Stomach (tissue), 9 donors: ENCODE measurements around the gene FAU. TPM values are rescaled to one million over a fixed set of nuclear protein-coding genes. Genes with fewer than 3 reads are reported as not detected.
"Not testable (repeated sequence)": the region's sequence is repeated elsewhere in the genome, so short reads cannot be mapped to it uniquely, and the experiment has no call there.

Experiments
- DNase-seq, 2 donors: peaks; one replicate each; pipeline versions ENCODE4 v3.0.0 to v3.0.0-alpha.2; 2013 to 2019
- H3K27ac ChIP-seq, 5 donors: fragments of 200-600 bp in 4 of 5; sonication (generic) in 4 of 5; one replicate each; pipeline ENCODE4 v1.5.1; 2013 to 2019; ENCODE audit warnings: mild to moderate bottlenecking in 1 of 5, moderate library complexity in 1 of 5
- H3K27me3 ChIP-seq, 3 donors: fragments of 200-600 bp; sonication (generic); one replicate each; pipeline ENCODE4 v1.5.1; 2017 to 2019; ENCODE audit warnings: mixed run types in 1 of 3
- H3K36me3 ChIP-seq, 4 donors: fragments of 200-600 bp; sonication (generic); 1 replicate in 3 of 4; 2 replicates in 1 of 4; pipeline ENCODE4 v1.5.1; 2016 to 2019
- H3K4me1 ChIP-seq, 4 donors: fragments of 200-600 bp; sonication (generic); one replicate each; pipeline ENCODE4 v1.5.1; 2016 to 2019
- H3K4me3 ChIP-seq, 4 donors: fragments of 200-600 bp; sonication (generic) in 3 of 4; one replicate each; pipeline ENCODE4 v1.5.1; 2016 to 2019; ENCODE audit warnings: mild to moderate bottlenecking in 1 of 4
- H3K9me3 ChIP-seq, 4 donors: fragments of 200-600 bp; sonication (generic); one replicate each; pipeline ENCODE4 v1.5.1; 2016 to 2019
- CTCF ChIP-seq, 7 experiments: fragments of 450-650 bp in 4 of 7; fragments of 200-600 bp in 3 of 7; sonication (generic) in 3 of 7; IDR thresholded peaks; one replicate each; pipeline ENCODE4 v1.5.1; 2016 to 2019; ENCODE audit warnings: antibody characterized with exemption in 7 of 7, control low read depth in 2 of 7, mild to moderate bottlenecking in 1 of 7
- EP300 ChIP-seq: sonication (generic); formaldehyde crosslinking; IDR thresholded peaks from one replicate; pipeline ENCODE4 v1.6.1; 2017; ENCODE audit warnings: antibody characterized with exemption
- POLR2A ChIP-seq, 4 donors: fragments of 450-650 bp; IDR thresholded peaks; one replicate each; pipeline ENCODE4 v1.6.1; 2016; ENCODE audit warnings: antibody characterized with exemption in 4 of 4, control low read depth in 2 of 4, mild to moderate bottlenecking in 1 of 4, moderate library complexity in 1 of 4
- POLR2AphosphoS5 ChIP-seq, 3 donors: sonication (generic); formaldehyde crosslinking; IDR thresholded peaks; one replicate each; pipeline ENCODE4 v1.6.1; 2016; ENCODE audit warnings: antibody characterized with exemption in 3 of 3
- WGBS, 5 donors: extraction: QIAGEN DNeasy Blood & Tissue Kit in 3 of 5; methylation state at CpG; one replicate each; pipeline versions ENCODE4 v1.1.5 to v1.1.7; 2013 to 2018; 5-methylcytosine and 5-hydroxymethylcytosine counted together
- intact Hi-C: fragments of 100-400 bp; cut with DNase I; formaldehyde crosslinking; loops from one replicate; pipeline ENCODE4 v1.15.1; 2023; ENCODE audit warnings: low total_unique reads
- polyA plus RNA-seq, 3 donors: library from polyadenylated mRNA; stranded (reverse); fragments of 200-250 nt; gene quantifications; one replicate each; pipeline ENCODE4 v1.2.3, GENCODE V29; 2013
- total RNA-seq, 5 donors: library from RNA; depleted of rRNA; stranded (reverse); fragments of >200 nt; gene quantifications; one replicate each; pipeline versions ENCODE4 v1.1.0 to v1.2.3, GENCODE V29; 2014 to 2016
- donor health status: healthy with polysubstance abuse.
- donor health status: Bipolar disorder and iron deficiency.
- donor health status: healthy.

FAU gene
- total and polyA plus RNA-seq, 8 donors: 456 to 1,872 (median 914) TPM

- intact Hi-C loops: no loop called here
- peaks cover 29 to 82% (median 64%) of the 10 kb centered on the region in 4 donors for H3K4me1 ChIP-seq
- H3K27ac ChIP-seq: peak overlapping the region in 3 of 5 donors; percentile 3 to 95 (median 93)
- no peak for DNase-seq
- H3K4me3 ChIP-seq: no peak overlapping the region
- peaks cover 28 to 47% (median 46%) of the 10 kb centered on the region in 4 donors for H3K36me3 ChIP-seq
- TF ChIP-seq POLR2A (IDR thresholded peaks at IDR 0.05) (no peak), POLR2AphosphoS5 (IDR thresholded peaks at IDR 0.05) (no peak), EP300 (no peak)
- H3K27me3 ChIP-seq: no peaks in the 10 kb centered on the region
- H3K9me3 ChIP-seq: no peaks in the 10 kb centered on the region
Observed at GRCh38 chr11:65119670-65119995, 2.3 kb downstream of the FAU start.

- WGBS, 5 donors: 82 to 90% (median 85%) methylated on average over 18 of the region's 18 CpGs
- peak overlapping the region in 4 of 5 donors; percentile 8 to 95 (median 90) for H3K27ac ChIP-seq
- H3K9me3 ChIP-seq, H3K27me3 ChIP-seq, H3K4me3 ChIP-seq, DNase-seq, intact Hi-C loops: not testable (repeated sequence)
- H3K36me3 ChIP-seq: peaks cover 26 to 42% (median 40%) of the 10 kb centered on the region in 4 donors
- H3K4me1 ChIP-seq: peaks cover 29 to 77% (median 61%) of the 10 kb centered on the region in 4 donors
Observed at GRCh38 chr11:65118891-65119669, 2.9 kb downstream of the FAU start.

- Histone ChIP-seq H3K27ac (peak overlapping the region in 4 of 5 donors; percentile 8 to 93 (median 90)), H3K9me3 (no peaks in the 10 kb centered on the region), H3K4me3 (no peak overlapping the region), H3K27me3 (no peaks in the 10 kb centered on the region), H3K4me1 (peaks cover 33 to 75% (median 58%) of the 10 kb centered on the region in 4 donors), H3K36me3 (peaks cover 26 to 42% (median 39%) of the 10 kb centered on the region in 4 donors)
- DNase-seq: no peak
- WGBS, 5 donors: 77 to 85% (median 80%) methylated on average over 18 of the region's 18 CpGs
- TF ChIP-seq CTCF (IDR thresholded peaks at IDR 0.05): no peak
- TF ChIP-seq POLR2AphosphoS5 (IDR thresholded peaks at IDR 0.05): no peak
- TF ChIP-seq EP300: no peak
- no peak for TF ChIP-seq POLR2A (IDR thresholded peaks at IDR 0.05)
- intact Hi-C loops: no loop called here
Observed at GRCh38 chr11:65118097-65118837, 3.7 kb downstream of the FAU start.

DNA sequence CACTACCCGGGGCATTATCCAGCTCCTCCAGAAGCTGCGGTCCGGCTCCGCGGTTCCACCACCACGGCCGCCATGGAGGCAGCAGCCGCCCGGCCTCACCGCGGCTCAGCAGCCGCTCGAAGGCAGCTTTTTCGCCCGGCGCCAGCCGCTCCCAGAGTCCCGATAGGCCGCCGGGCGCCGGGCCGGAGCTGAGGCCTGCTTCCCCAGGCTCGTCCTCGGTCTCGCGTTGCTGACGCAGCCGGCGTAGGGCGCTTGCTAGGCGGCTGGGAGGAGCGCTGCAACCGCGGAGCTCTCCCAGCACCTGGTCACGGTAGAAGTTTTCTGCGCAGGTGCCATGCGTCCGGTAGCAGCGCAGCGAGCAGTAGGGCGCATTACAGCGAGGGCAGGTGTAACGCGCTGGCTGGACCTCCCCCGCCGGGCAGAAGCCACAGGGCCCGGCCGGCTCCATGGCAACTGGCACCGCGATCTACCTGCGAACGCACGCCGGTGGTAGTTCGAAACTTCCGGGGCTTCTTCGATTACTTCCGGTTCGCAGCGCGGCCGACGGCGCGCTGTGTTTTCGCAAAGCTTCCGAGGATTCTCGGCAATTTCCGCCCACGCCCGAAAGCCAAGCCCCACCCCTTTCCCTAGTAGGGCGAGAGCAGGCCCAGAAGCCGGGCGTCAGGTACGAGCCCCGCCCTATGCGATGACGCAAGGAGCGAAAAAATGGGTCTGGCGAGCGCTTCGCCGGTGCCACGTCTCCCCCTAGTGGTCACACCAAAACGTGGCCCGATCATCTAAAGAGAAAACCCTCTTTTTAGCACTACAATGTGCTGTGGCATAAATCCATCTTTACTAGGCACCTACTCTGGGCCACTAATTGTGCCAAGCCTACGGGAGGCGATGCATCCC lies 4.5 kb downstream of the FAU start, which contains the start of gene ZNHIT2:
Gene ZNHIT2, minus strand, starts transcription at position 496 of the 891 bp plus-strand sequence. Its CDS starts 48 bp downstream, at position 448.
- peak; percentile 50 to 92 (median 80) for TF ChIP-seq POLR2AphosphoS5 (IDR thresholded peaks at IDR 0.05)
- no peak for TF ChIP-seq EP300
- TF ChIP-seq CTCF (IDR thresholded peaks at IDR 0.05): peak in 5 of 7 experiments; percentile 85 to 98 (median 95)
- TF ChIP-seq POLR2A (IDR thresholded peaks at IDR 0.05): peak in 2 of 4 donors; percentile 30 to 31
- Histone ChIP-seq H3K27ac (peak within 1 kb of the TSS; percentile 84 to 93 (median 88)), H3K4me3 (peak within 1 kb of the TSS; percentile 82 to 91 (median 86)), H3K36me3 (peaks cover 26 to 42% (median 39%) of the 10 kb centered on the region in 4 donors), H3K4me1 (peaks cover 41 to 75% (median 58%) of the 10 kb centered on the region in 4 donors), H3K9me3 (no peaks in the 10 kb centered on the region), H3K27me3 (peaks cover 0 to 4% (median 0%) of the 10 kb centered on the region in 3 donors)
- intact Hi-C loops: no loop called here
- DNase-seq: peak; percentile 100
- WGBS, 5 donors: 0 to 1% (median 0%) methylated on average over 39 to 89 of the region's 89 CpGs
